K562 (cell line): Measurements from ENCODE around the gene TMEM205. TPM values are rescaled to one million over a fixed set of nuclear protein-coding genes. Genes with fewer than 3 reads are reported as not detected.

Source experiments
- ATAC-seq: fragments of 200-7000 bp; cut with Tn5 transposase; 3 replicates; pipeline ENCODE4 v1.9.1; 2020; ENCODE audit warnings: moderate library complexity
- BruUV-seq: library from RNA; stranded (reverse); fragments of 400-500 nt; replicated peaks from 2 replicates; lab custom pipeline; 2021; lab: Mats Ljungman, UMichigan
- CTCF ChIA-PET: fragments of 300-600 bp; formaldehyde crosslinking; extraction: SDS; loops from one replicate; lab custom pipeline; 2021; ENCODE audit warnings: low intra/inter-chr PET ratio; lab: Yijun Ruan, JAX
- POLR2A ChIA-PET: fragments of 300-600, 350-650 bp; sonication (Branson Sonifier 250); formaldehyde crosslinking; extraction: SDS; loops from one replicate; lab custom pipeline; 2021; ENCODE audit warnings: antibody characterized with exemption, inconsistent platforms; lab: Yijun Ruan, JAX
- DNase-seq, 4 experiments: peaks; one replicate each; pipeline versions ENCODE4 v3.0.0 to v3.0.0-alpha.2; 2011 to 2018; ENCODE audit warnings: low spot score in 3 of 4, mixed read lengths in 3 of 4; ENCODE audit errors: extremely low read depth in 1 of 4
- FAIRE-seq: peaks from 2 replicates; lab custom pipeline; 2011; peaks lifted over from hg19 to GRCh38; lab: Jason Lieb, UNC
- H2AFZ ChIP-seq: 2 replicates; pipeline ENCODE4 v1.6.0; 2011; ENCODE audit warnings: low read depth, low read length, control low read depth, inconsistent platforms
- H3K27ac ChIP-seq: fragments of 200-600 bp; 3 replicates; pipeline ENCODE4 v1.8.0; 2011; ENCODE audit warnings: low read depth, mild to moderate bottlenecking, control low read depth, inconsistent platforms, low read length, moderate library complexity, mixed read lengths; ENCODE audit errors: extremely low read depth
- H3K27me3 ChIP-seq, 2 experiments: fragments of 300-600 bp in 1 of 2; 2 replicates in 1 of 2; 3 replicates in 1 of 2; pipeline versions ENCODE4 v1.6.0 to v1.8.0; 2011; ENCODE audit warnings: inconsistent platforms in 2 of 2, low read length in 2 of 2, mild to moderate bottlenecking in 1 of 2, mixed read lengths in 1 of 2, moderate library complexity in 1 of 2; ENCODE audit not compliant: control insufficient read depth in 2 of 2, insufficient read depth in 2 of 2
- H3K36me3 ChIP-seq: fragments of 300-600 bp; 3 replicates; pipeline ENCODE4 v1.8.0; 2011; ENCODE audit warnings: mild to moderate bottlenecking, low read length, inconsistent platforms; ENCODE audit not compliant: control insufficient read depth, insufficient read depth
- H3K4me1 ChIP-seq, 2 experiments: fragments of 200-600 bp in 1 of 2; replicated peaks in 1 of 2; 2 replicates in 1 of 2; 3 replicates in 1 of 2; pipeline versions ENCODE4 v1.5.1 to v1.8.0; 2011; ENCODE audit warnings: inconsistent platforms in 2 of 2, low read length in 2 of 2, mild to moderate bottlenecking in 1 of 2, mixed read lengths in 1 of 2, moderate library complexity in 1 of 2; ENCODE audit not compliant: control insufficient read depth in 2 of 2, insufficient read depth in 2 of 2
- H3K4me2 ChIP-seq: 2 replicates; pipeline ENCODE4 v1.6.1; 2011; ENCODE audit warnings: low read length, control low read depth, inconsistent platforms, mixed read lengths; ENCODE audit not compliant: insufficient read depth
- H3K4me3 ChIP-seq: fragments of 200-600 bp; sonication (generic), shearing (Covaris generic); 2 replicates; pipeline ENCODE4 v1.5.1; 2016; ENCODE audit warnings: control low read depth, inconsistent platforms
- H3K79me2 ChIP-seq: fragments of 200-600 bp; 3 replicates; pipeline ENCODE4 v1.8.0; 2011; ENCODE audit warnings: low read length, inconsistent platforms; ENCODE audit not compliant: control insufficient read depth, insufficient read depth
- H3K9ac ChIP-seq, 2 experiments: 2 replicates each; pipeline versions ENCODE4 v1.6.0 to v1.6.1; 2011; ENCODE audit warnings: low read depth in 2 of 2, low read length in 2 of 2, control low read depth in 1 of 2, inconsistent platforms in 1 of 2, mild to moderate bottlenecking in 1 of 2, mixed read lengths in 1 of 2; ENCODE audit not compliant: insufficient read depth in 1 of 2
- H3K9me1 ChIP-seq: one replicate; pipeline ENCODE4 v1.6.0; 2011; ENCODE audit warnings: inconsistent platforms, mild to moderate bottlenecking, low read length, moderate library complexity; ENCODE audit not compliant: control insufficient read depth, insufficient read depth
- H3K9me3 ChIP-seq: replicated peaks from 2 replicates; pipeline ENCODE4 v1.5.1; 2011; ENCODE audit warnings: low read depth, low read length, inconsistent platforms; ENCODE audit not compliant: control insufficient read depth, insufficient read depth
- H4K20me1 ChIP-seq: replicated peaks from 2 replicates; pipeline ENCODE4 v1.6.1; 2011; ENCODE audit warnings: low read length, inconsistent platforms, mixed read lengths; ENCODE audit not compliant: control insufficient read depth, insufficient read depth
- ADNP ChIP-seq: fragments of 200-800 bp; sonication (Bioruptor generic); IDR thresholded peaks from 2 replicates; pipeline ENCODE4 v1.6.1; 2016; ENCODE audit warnings: missing genetic modification characterization, missing compliant biosample characterization
- COPS2 ChIP-seq: fragments of 450-650 bp; conservative IDR thresholded peaks from 2 replicates; pipeline ENCODE4 v1.6.1; 2016; ENCODE audit warnings: mild to moderate bottlenecking, moderate library complexity
- FOXK2 ChIP-seq, 2 experiments: fragments of 450-650 bp; IDR thresholded peaks in 1 of 2; conservative IDR thresholded peaks in 1 of 2; 2 replicates each; pipeline ENCODE4 v1.6.1; 2016; ENCODE audit warnings: low read depth in 2 of 2, mild to moderate bottlenecking in 1 of 2
- HDAC1 ChIP-seq, 2 experiments: fragments of 450-650 bp; IDR thresholded peaks; 2 replicates each; pipeline ENCODE4 v1.6.1; 2016 to 2017; ENCODE audit warnings: inconsistent platforms in 1 of 2, mild to moderate bottlenecking in 1 of 2, moderate library complexity in 1 of 2
- NBN ChIP-seq: fragments of 450-650 bp; IDR thresholded peaks from 2 replicates; pipeline ENCODE4 v1.6.1; 2016; ENCODE audit warnings: low read depth, mild to moderate bottlenecking
- RBM25 ChIP-seq: fragments of 200-400 bp; formaldehyde crosslinking; IDR thresholded peaks from 2 replicates; pipeline ENCODE4 v1.6.1; 2018; ENCODE audit warnings: low read length, low read depth, moderate library complexity; ENCODE audit not compliant: severe bottlenecking
- ZNF121 ChIP-seq: sonication (generic); formaldehyde crosslinking; conservative IDR thresholded peaks from 2 replicates; pipeline ENCODE4 v1.8.0; 2022; ENCODE audit warnings: missing genetic modification reagents
- ZNF146 ChIP-seq: IDR thresholded peaks from one replicate; pipeline ENCODE4 v1.6.1; 2018; ENCODE audit warnings: missing compliant biosample characterization; ENCODE audit not compliant: unreplicated experiment
- ZNF316 ChIP-seq: fragments of 450-650 bp; IDR thresholded peaks from 2 replicates; pipeline ENCODE4 v1.6.1; 2016
- ZNF695 ChIP-seq: fragments of 450-650 bp; formaldehyde crosslinking; IDR thresholded peaks from 2 replicates; pipeline ENCODE4 v1.4.0; 2020; ENCODE audit warnings: mild to moderate bottlenecking, moderate library complexity
- ZNF785 ChIP-seq: fragments of 250-450 bp; sonication (Bioruptor Pico); IDR thresholded peaks from 2 replicates; pipeline ENCODE4 v1.4.0; 2020; ENCODE audit warnings: mild to moderate bottlenecking
- WGBS: fragments of 100-300 bp; shearing (Covaris generic); methylation state at CpG from one replicate; pipeline ENCODE4 v1.1.6; 2016; ENCODE audit warnings: low coverage, mixed read lengths; ENCODE audit not compliant: insufficient coverage; ENCODE audit errors: missing lambda C conversion rate; 5-methylcytosine and 5-hydroxymethylcytosine counted together
- in situ Hi-C: fragments of 300-500 bp; cut with MboI; formaldehyde crosslinking; loops from 4 replicates; pipeline ENCODE4 v1.15.0; 2018; ENCODE audit warnings: inconsistent platforms, mixed read lengths
- intact Hi-C: fragments of 100-400 bp; cut with micrococcal nuclease; formaldehyde crosslinking; loops from 2 replicates; pipeline ENCODE4 v1.14.2; 2022
- polyA plus RNA-seq, 8 experiments: library from polyadenylated mRNA; depleted of rRNA in 4 of 8; stranded (reverse) in 5 of 8; unstranded in 3 of 8; fragments of >200 nt; fragmentation: Nextera tagmentation in 2 of 8; fragmentation: Illumina TruSeq in 1 of 8; extraction: Ambion mirVana in 2 of 8; extraction: Trizol in 1 of 8; gene quantifications; 2 replicates each; pipeline versions ENCODE4 v1.2.1 to v1.2.3, GENCODE V29; 2011 to 2014; ENCODE audit warnings: inconsistent platforms in 1 of 8, missing spikeins in 1 of 8
- total RNA-seq, 7 experiments: library from RNA; depleted of rRNA in 6 of 7; stranded (reverse); fragments of >200 nt in 6 of 7; fragmentation: Illumina TruSeq in 2 of 7; extraction: Trizol in 2 of 7; gene quantifications; 2 replicates each; pipeline versions ENCODE4 v1.2.1 to v1.2.3, GENCODE V29; 2011 to 2021; ENCODE audit warnings: low replicate concordance in 1 of 7

The TMEM205 gene
- total and polyA plus RNA-seq, 9 of the 15 experiments (the other 6 are each of a cell fraction or from before 2014, with no cell fraction given) = 21.3 to 81.5 (median 44.1) TPM

GRCh38 chr19:11332822-11333221, 13.2 kb downstream of the TMEM205 start:
- no peak overlapping the region for H3K4me2 ChIP-seq
- ChIA-PET POLR2A (interaction anchor here (1.1 kb wide), 1 partner anchor 29 kb away, joined by 4 read pairs; no protein-coding TSS in a partner anchor), CTCF (no interaction called here)
- 49% methylated on average over 4 of the region's 5 CpGs for WGBS
- no peaks in the 10 kb centered on the region for H3K9me1 ChIP-seq
- H2AFZ ChIP-seq = no peak overlapping the region
- H3K27ac ChIP-seq = no peak overlapping the region
- DNase-seq (no peak), ATAC-seq (no peak)
- no peak overlapping the region for H3K9ac ChIP-seq
- no peaks in the 10 kb centered on the region for H3K27me3 ChIP-seq
- no peaks in the 10 kb centered on the region for H3K4me1 ChIP-seq
- BruUV-seq = no TSS peak
- H4K20me1 ChIP-seq = no peaks in the 10 kb centered on the region
- TF ChIP-seq RBM25 (peak; percentile 74), HDAC1 (IDR thresholded peaks at IDR 0.05) (no peak), COPS2 (no peak), FOXK2 (conservative IDR thresholded peaks at IDR 0.05 in 1 of 2, IDR thresholded peaks at IDR 0.05 in 1 of 2; ENCODE audit: low read depth in 2 of 2) (no peak), ZNF695 (CRISPR knock-in tag) (no peak), ZNF146 (CRISPR knock-in tag) (peak; percentile 88), NBN (no peak)
- TF ChIP-seq, all 486 proteins: peak for 2
- Histone ChIP-seq H3K36me3 (no peaks in the 10 kb centered on the region), H3K79me2 (no peaks in the 10 kb centered on the region), H3K9me3 (no peaks in the 10 kb centered on the region), H3K4me3 (no peak overlapping the region)
- in situ Hi-C loops (no loop called here), intact Hi-C loops (no loop called here)
- no peak for FAIRE-seq

DNA sequence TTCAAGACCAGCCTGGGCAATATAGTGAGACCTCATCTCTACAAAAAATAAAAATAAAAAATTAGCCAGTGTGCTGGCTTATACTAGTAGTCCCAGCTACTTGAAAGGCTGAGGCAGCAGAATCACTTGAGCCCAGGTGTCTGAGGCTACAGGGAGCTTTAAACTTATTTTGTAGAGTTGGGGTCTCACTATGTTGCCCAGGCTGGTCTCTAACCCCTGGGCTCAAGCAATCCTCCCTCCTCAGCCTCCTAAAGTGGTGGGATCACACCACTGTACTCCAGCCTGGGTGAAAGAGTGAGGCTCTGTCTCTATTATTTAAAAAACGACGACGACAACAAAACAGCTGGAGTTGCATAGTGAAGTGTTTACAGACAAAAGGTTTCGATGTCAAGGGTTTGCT, 14.6 kb downstream of the TMEM205 start:
- TF ChIP-seq ZNF316 (0 out of 2 replicates have a peak, but pooled peaks have one; percentile 4), ADNP (tag) (no peak), ZNF121 (CRISPR knock-in tag) (peak; percentile 62), ZNF785 (CRISPR knock-in tag) (no peak)
- no peak for ATAC-seq
- no peak overlapping the region for H2AFZ ChIP-seq
- DNase-seq = no peak
- H3K4me1 ChIP-seq = no peaks in the 10 kb centered on the region
- POLR2A ChIA-PET = interaction anchor here (0.6 to 1.5 kb wide), 5 partner anchors 10 to 308 kb away, joined by 3 to 4 read pairs (median 3); partner anchors contain the start of genes SWSAP1 and TSPAN16
- BruUV-seq = no TSS peak
- intact Hi-C loops = no loop called here
- H3K4me3 ChIP-seq = no peak overlapping the region
- no peak overlapping the region for H3K27ac ChIP-seq
- H3K9ac ChIP-seq = no peak overlapping the region
- no peaks in the 10 kb centered on the region for H3K79me2 ChIP-seq
- H3K4me2 ChIP-seq = no peak overlapping the region
- H3K9me3 ChIP-seq = no peaks in the 10 kb centered on the region
- no peak for FAIRE-seq
- 32% methylated on average over 4 of the region's 4 CpGs for WGBS
- CTCF ChIA-PET = interaction anchor here (0.6 kb wide), 1 partner anchor 394 kb away, joined by 3 read pairs; no protein-coding TSS in a partner anchor
- no peaks in the 10 kb centered on the region for H3K9me1 ChIP-seq
- no peaks in the 10 kb centered on the region for H3K36me3 ChIP-seq
- no peaks in the 10 kb centered on the region for H3K27me3 ChIP-seq
- H4K20me1 ChIP-seq = no peaks in the 10 kb centered on the region
- in situ Hi-C loops = no loop called here
